DOHH2 (cell line): Measurements from ENCODE around the gene IFT88.

ENCODE experiments used
- EZH2phosphoT487 ChIP-seq: fragments of 200-600 bp; sonication (generic); IDR thresholded peaks from 2 replicates; pipeline ENCODE4 v1.6.1; 2017; ENCODE audit warnings: borderline replicate concordance, mild to moderate bottlenecking, antibody characterized with exemption, low read length, moderate library complexity, mixed read lengths
- TF ChIP-seq, protein P1 (sequence below): fragments of 200-600 bp; sonication (generic); IDR thresholded peaks from one replicate; pipeline ENCODE4 v1.5.1; 2014; ENCODE audit warnings: antibody characterized with exemption, mild to moderate bottlenecking, low read depth, low read length; ENCODE audit not compliant: poor library complexity, severe bottlenecking

DNA sequence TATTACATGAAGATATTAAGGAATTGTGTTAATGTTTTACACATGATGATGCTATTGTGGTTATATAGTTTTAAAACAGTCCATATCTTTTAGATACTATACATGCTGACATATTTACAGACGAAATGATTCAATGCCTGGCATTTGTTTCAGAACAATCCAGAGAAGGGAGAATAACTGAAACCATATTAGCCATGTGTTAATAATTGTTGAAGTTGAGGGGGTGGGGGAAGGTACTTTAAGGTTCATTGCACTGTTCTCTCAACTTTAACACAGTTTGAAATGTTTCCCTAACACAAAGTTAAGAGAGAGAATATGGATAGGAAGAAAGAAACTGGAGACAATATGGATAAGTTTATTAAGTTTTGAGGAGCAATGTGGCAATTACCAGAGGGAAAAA is 47.1 kb upstream of the IFT88 start:
- TF ChIP-seq, protein P1, sequence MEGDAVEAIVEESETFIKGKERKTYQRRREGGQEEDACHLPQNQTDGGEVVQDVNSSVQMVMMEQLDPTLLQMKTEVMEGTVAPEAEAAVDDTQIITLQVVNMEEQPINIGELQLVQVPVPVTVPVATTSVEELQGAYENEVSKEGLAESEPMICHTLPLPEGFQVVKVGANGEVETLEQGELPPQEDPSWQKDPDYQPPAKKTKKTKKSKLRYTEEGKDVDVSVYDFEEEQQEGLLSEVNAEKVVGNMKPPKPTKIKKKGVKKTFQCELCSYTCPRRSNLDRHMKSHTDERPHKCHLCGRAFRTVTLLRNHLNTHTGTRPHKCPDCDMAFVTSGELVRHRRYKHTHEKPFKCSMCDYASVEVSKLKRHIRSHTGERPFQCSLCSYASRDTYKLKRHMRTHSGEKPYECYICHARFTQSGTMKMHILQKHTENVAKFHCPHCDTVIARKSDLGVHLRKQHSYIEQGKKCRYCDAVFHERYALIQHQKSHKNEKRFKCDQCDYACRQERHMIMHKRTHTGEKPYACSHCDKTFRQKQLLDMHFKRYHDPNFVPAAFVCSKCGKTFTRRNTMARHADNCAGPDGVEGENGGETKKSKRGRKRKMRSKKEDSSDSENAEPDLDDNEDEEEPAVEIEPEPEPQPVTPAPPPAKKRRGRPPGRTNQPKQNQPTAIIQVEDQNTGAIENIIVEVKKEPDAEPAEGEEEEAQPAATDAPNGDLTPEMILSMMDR, result no peak
- TF ChIP-seq EZH2phosphoT487, result no peak
